DND-41 (cell line): ENCODE measurements around the gene FRG2.
"Not testable (repeated sequence)": the region's sequence is repeated elsewhere in the genome, so short reads cannot be mapped to it uniquely, and the experiment has no call there.

Experiments
- ATAC-seq: fragments of 200-7000 bp; cut with Tn5 transposase; 3 replicates; pipeline ENCODE4 v1.9.1; 2021; ENCODE audit warnings: low read depth; ENCODE audit not compliant: insufficient read depth
- DNase-seq: peaks from one replicate; pipeline ENCODE4 v3.0.0-alpha.2; 2020
- H2AFZ ChIP-seq: 2 replicates; pipeline ENCODE4 v1.6.0; 2012; ENCODE audit warnings: low read depth, low read length
- H3K27ac ChIP-seq: 2 replicates; pipeline ENCODE4 v1.5.1; 2012; ENCODE audit warnings: low read length, inconsistent platforms
- H3K27me3 ChIP-seq: fragments of 200-600 bp; sonication (generic); 2 replicates; pipeline ENCODE4 v1.6.0; 2012; ENCODE audit warnings: low read length, mild to moderate bottlenecking, inconsistent platforms; ENCODE audit not compliant: insufficient read depth, poor library complexity
- H3K36me3 ChIP-seq: 2 replicates; pipeline ENCODE4 v1.5.1; 2012; ENCODE audit warnings: low read length, inconsistent platforms; ENCODE audit not compliant: insufficient read depth
- H3K4me1 ChIP-seq: 2 replicates; pipeline ENCODE4 v1.5.1; 2012; ENCODE audit warnings: mild to moderate bottlenecking, low read length; ENCODE audit not compliant: insufficient read depth
- H3K4me2 ChIP-seq: 2 replicates; pipeline ENCODE4 v1.6.0; 2012; ENCODE audit warnings: mild to moderate bottlenecking, moderate library complexity, low read length, inconsistent platforms; ENCODE audit not compliant: insufficient read depth
- H3K4me3 ChIP-seq, 2 experiments: fragments of 200-600 bp in 1 of 2; shearing (Covaris generic) in 1 of 2; 2 replicates each; pipeline ENCODE4 v1.5.1; 2012 to 2016; ENCODE audit warnings: inconsistent platforms in 2 of 2, low read length in 2 of 2, mild to moderate bottlenecking in 2 of 2, low read depth in 1 of 2, moderate library complexity in 1 of 2
- H3K79me2 ChIP-seq: 2 replicates; pipeline ENCODE4 v1.6.0; 2012; ENCODE audit warnings: low read length, inconsistent platforms; ENCODE audit not compliant: insufficient read depth
- H3K9ac ChIP-seq: 2 replicates; pipeline ENCODE4 v1.6.0; 2012; ENCODE audit warnings: low read depth, mild to moderate bottlenecking, inconsistent platforms, low read length, moderate library complexity
- H3K9me3 ChIP-seq: 2 replicates; pipeline ENCODE4 v1.5.1; 2012; ENCODE audit warnings: low read length, moderate library complexity, mild to moderate bottlenecking, inconsistent platforms; ENCODE audit not compliant: insufficient read depth, severe bottlenecking
- H4K20me1 ChIP-seq: 2 replicates; pipeline ENCODE4 v1.6.0; 2012; ENCODE audit warnings: low read length; ENCODE audit not compliant: insufficient read depth
- EZH2 ChIP-seq: IDR thresholded peaks from 3 replicates; pipeline ENCODE4 v1.6.1; 2012; ENCODE audit warnings: borderline replicate concordance, low read depth, mild to moderate bottlenecking, moderate library complexity, low read length, inconsistent platforms; ENCODE audit not compliant: severe bottlenecking
- TF ChIP-seq, protein P1 (sequence below): IDR thresholded peaks from 2 replicates; pipeline ENCODE4 v1.5.1; 2012; ENCODE audit warnings: borderline replicate concordance, low read length, moderate library complexity, mild to moderate bottlenecking; ENCODE audit not compliant: poor library complexity, severe bottlenecking; ENCODE audit errors: extremely low read depth

The FRG2 gene

DNA sequence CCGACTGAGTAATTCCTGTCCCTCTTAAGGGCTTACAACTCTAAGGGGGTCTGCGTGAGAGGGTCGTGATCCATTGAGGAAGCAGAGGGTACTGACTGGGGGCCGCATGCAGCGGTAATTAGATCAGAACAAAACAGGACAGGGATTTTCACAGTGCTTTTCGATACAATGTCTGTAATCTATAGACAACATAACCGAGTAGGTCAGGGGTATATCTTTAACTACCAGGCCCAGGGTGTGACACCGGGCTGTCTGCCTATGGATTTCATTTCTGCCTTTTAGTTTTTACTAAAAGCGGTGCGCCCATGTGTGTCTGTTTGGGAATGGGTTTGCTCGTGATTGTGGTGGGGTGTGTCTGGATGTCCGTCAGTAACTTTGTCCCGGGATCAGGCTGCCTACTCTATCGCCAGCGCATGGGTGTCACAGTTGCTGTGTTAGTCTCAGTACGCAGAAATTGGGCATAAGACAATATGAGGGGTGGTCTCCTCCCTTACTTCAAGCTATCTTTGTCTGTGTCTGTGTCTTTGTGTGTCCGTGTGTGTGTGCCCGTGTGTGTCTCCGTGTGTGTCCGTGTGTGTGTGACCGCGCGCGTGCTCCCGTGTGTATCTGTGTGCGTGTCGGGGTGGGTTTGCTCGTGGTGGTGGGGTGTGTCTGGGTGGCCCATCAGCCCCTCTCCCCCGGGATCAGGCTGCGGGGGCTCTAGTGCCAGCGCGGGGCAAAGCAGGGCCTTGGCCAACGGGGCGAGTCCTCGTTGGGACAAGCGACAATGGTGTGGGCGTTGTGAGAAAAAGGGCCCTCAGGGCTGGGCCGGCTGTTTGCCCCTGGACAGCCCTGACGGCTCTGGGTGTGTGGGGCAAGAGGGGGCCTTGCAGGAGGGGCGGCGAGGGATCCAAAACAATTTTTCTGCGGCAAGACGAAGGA is 10.4 kb downstream of the FRG2 start:
- Histone ChIP-seq H2AFZ (no peak overlapping the region), H3K79me2 (no peaks in the 10 kb centered on the region), H3K27ac (no peak overlapping the region), H3K27me3 (no peaks in the 10 kb centered on the region), H4K20me1 (no peaks in the 10 kb centered on the region), H3K9me3 (peaks cover 15% of the 10 kb centered on the region), H3K4me1 (no peaks in the 10 kb centered on the region), H3K36me3 (no peaks in the 10 kb centered on the region), H3K4me3 (no peak overlapping the region), H3K4me2 (no peak overlapping the region), H3K9ac (no peak overlapping the region)
- ATAC-seq: no peak
- TF ChIP-seq, protein P1, sequence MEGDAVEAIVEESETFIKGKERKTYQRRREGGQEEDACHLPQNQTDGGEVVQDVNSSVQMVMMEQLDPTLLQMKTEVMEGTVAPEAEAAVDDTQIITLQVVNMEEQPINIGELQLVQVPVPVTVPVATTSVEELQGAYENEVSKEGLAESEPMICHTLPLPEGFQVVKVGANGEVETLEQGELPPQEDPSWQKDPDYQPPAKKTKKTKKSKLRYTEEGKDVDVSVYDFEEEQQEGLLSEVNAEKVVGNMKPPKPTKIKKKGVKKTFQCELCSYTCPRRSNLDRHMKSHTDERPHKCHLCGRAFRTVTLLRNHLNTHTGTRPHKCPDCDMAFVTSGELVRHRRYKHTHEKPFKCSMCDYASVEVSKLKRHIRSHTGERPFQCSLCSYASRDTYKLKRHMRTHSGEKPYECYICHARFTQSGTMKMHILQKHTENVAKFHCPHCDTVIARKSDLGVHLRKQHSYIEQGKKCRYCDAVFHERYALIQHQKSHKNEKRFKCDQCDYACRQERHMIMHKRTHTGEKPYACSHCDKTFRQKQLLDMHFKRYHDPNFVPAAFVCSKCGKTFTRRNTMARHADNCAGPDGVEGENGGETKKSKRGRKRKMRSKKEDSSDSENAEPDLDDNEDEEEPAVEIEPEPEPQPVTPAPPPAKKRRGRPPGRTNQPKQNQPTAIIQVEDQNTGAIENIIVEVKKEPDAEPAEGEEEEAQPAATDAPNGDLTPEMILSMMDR: no peak
- no peak for TF ChIP-seq EZH2
- DNase-seq: no peak

DNA sequence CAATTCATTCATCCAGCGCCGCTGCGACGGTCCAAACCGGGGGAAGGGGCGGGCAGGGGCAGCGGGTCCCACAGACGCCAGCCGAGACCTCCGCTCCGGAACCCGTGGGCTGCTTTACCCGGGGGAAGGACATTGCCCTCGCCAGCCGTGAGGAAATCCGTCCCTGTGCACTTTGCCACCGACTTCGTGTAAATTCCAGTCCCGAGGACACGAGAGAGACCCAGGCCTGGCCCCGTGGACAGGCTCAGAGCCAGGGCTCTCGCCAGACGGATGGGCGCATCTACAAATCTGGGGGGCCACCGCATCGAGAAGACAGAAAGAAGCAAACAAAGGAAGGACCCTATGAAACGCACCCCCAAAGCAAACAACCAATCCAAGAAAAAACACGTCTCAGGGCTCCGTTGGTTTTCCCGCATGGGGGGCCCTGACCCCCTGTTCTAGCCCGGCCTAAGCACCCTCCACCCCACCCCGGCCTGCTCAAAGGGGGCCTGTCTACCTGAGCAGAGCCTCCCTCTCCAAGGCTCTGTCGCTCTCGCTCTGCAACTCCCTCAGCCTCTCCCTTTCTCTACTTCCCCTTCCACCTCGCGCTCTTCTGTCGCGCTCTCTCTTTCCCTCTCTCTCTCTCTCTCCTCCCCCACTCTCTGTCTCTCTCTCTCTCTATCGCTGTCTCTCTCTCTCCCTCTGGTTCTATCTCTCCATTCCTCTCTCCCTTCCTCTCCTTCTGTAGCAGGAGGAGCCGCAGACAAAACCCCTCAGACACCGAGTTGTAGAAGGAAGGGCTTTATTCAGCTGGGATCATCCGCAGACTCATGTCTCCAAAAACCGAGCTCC is 11.3 kb downstream of the FRG2 start:
- Histone ChIP-seq H3K4me1 (no peaks in the 10 kb centered on the region), H3K9ac (no peak overlapping the region), H3K27me3 (no peaks in the 10 kb centered on the region), H3K4me3 (no peak overlapping the region), H3K36me3 (no peaks in the 10 kb centered on the region), H4K20me1 (no peaks in the 10 kb centered on the region), H3K79me2 (no peaks in the 10 kb centered on the region), H3K4me2 (no peak overlapping the region), H3K9me3 (peaks cover 15% of the 10 kb centered on the region), H2AFZ (no peak overlapping the region), H3K27ac (no peak overlapping the region)
- no peak for DNase-seq
- TF ChIP-seq, protein P1: no peak
- ATAC-seq: no peak

DNA sequence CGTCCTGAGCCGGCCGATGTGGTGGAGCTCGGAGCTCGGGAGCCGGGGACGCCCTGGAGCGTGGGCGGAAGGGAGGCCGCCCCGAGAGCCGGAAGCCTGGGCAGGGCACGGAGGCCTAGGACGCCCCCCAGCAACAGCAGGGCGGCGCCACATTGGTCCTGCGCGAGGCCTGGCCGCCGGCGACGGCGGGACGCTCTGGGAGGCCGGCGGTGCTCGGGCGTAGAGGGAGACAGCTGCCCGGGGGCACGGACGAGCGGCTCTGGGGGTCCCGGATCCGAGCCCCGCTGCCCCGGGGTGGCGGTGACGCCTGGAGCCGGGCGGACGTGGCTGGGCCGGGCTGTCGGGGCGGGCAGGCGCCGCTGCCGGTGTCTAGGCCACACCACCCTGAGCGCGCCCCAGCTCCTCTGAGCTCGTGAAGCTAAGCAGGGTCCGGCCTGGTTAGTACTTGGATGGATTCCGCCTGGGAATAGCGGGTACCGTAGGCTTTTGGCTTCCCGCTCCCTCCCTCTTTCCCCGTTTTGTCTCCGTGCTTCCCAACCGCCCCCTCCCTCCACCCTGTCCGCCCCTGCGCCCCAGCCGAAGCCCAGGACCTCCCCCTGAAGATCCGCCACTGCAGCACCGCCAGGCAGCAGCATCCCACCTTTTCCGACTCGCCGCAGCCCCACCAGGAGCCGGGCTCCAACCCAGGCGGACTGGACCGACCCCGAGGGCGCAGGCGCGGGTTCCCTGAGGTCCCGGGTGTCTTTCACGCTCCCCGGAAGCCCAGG is 12.1 kb downstream of the FRG2 start:
- no peak overlapping the region for H3K4me3 ChIP-seq
- H3K27me3 ChIP-seq: no peaks in the 10 kb centered on the region
- H3K9ac ChIP-seq: no peak overlapping the region
- H3K9me3 ChIP-seq: peaks cover 15% of the 10 kb centered on the region
- H3K36me3 ChIP-seq: no peaks in the 10 kb centered on the region
- no peaks in the 10 kb centered on the region for H3K4me1 ChIP-seq
- H4K20me1 ChIP-seq: no peaks in the 10 kb centered on the region
- DNase-seq (no peak), ATAC-seq (no peak)
- no peak overlapping the region for H3K27ac ChIP-seq
- no peak overlapping the region for H2AFZ ChIP-seq
- no peak for TF ChIP-seq EZH2
- TF ChIP-seq, protein P1: no peak
- no peak overlapping the region for H3K4me2 ChIP-seq
- H3K79me2 ChIP-seq: no peaks in the 10 kb centered on the region

DNA sequence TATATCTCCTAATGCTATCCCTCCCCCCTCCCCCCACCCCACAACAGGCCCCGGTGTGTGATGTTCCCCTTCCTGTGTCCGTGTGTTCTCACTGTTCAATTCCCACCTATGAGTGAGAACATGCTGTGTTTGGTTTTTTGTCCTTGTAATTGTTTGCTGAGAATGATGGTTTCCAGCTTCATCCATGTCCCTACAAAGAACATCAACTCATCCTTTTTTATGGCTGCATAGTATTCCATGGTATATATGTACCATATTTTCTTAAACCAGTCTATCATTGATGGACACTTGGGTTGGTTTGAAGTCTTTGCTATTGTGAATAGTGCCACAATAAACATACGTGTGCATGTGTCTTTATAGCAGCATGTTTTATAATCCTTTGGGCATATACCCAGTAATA is 37.1 kb downstream of the FRG2 start:
- H3K27ac ChIP-seq, H3K79me2 ChIP-seq, H3K4me1 ChIP-seq, ATAC-seq, H2AFZ ChIP-seq, H3K36me3 ChIP-seq, H4K20me1 ChIP-seq, H3K9me3 ChIP-seq, H3K4me2 ChIP-seq, H3K4me3 ChIP-seq, DNase-seq, H3K9ac ChIP-seq, H3K27me3 ChIP-seq: not testable (repeated sequence)
